Body of pancreas (tissue), 4 donors: ENCODE results near the gene HRK. TPM values are rescaled to one million over a fixed set of nuclear protein-coding genes. Genes with fewer than 3 reads are reported as not detected.

Experiments used
- ATAC-seq: fragments of 150-250 bp; one replicate; pipeline ENCODE4 v1.9.1; 2016
- DNase-seq, 4 donors: peaks; one replicate each; pipeline ENCODE4 v3.0.0-alpha.2; 2019
- H3K27ac ChIP-seq, 4 donors: fragments of 200-600 bp; sonication (generic); 1 replicate in 3 of 4; 2 replicates in 1 of 4; pipeline versions ENCODE4 v1.5.1 to v1.6.1; 2016 to 2019; ENCODE audit warnings: mild to moderate bottlenecking in 1 of 4, mixed read lengths in 1 of 4, moderate library complexity in 1 of 4
- H3K27me3 ChIP-seq, 2 donors: fragments of 200-600 bp; sonication (generic); one replicate each; pipeline ENCODE4 v1.6.0; 2016; ENCODE audit warnings: mild to moderate bottlenecking in 1 of 2
- H3K36me3 ChIP-seq, 2 donors: fragments of 200-600 bp; sonication (generic); replicated peaks in 1 of 2; 2 replicates each; pipeline ENCODE4 v1.5.1; 2016; ENCODE audit warnings: low read depth in 2 of 2; ENCODE audit not compliant: insufficient read depth in 1 of 2
- H3K4me1 ChIP-seq: fragments of 200-600 bp; sonication (generic); one replicate; pipeline ENCODE4 v1.6.0; 2016
- H3K4me3 ChIP-seq, 2 donors: fragments of 200-600 bp; sonication (generic); 1 replicate in 1 of 2; 2 replicates in 1 of 2; pipeline ENCODE4 v1.5.1; 2016 to 2019
- H3K9me3 ChIP-seq, 3 donors: fragments of 200-600 bp; sonication (generic); 1 replicate in 2 of 3; 2 replicates in 1 of 3; pipeline ENCODE4 v1.5.1; 2016
- CTCF ChIP-seq, 7 experiments: fragments of 450-650 bp in 4 of 7; fragments of 200-600 bp in 3 of 7; sonication (generic) in 3 of 7; IDR thresholded peaks; one replicate each; pipeline ENCODE4 v1.5.1; 2016 to 2019; ENCODE audit warnings: antibody characterized with exemption in 7 of 7
- POLR2A ChIP-seq, 3 donors: fragments of 450-650 bp; IDR thresholded peaks; one replicate each; pipeline ENCODE4 v1.6.1; 2016; ENCODE audit warnings: antibody characterized with exemption in 3 of 3, mild to moderate bottlenecking in 2 of 3
- WGBS, 2 donors: methylation state at CpG; one replicate each; pipeline ENCODE4 v1.1.5; 2017; 5-methylcytosine and 5-hydroxymethylcytosine counted together
- intact Hi-C: fragments of 100-400 bp; cut with DNase I; formaldehyde crosslinking; loops from one replicate; pipeline ENCODE4 v1.15.1; 2023
- total RNA-seq, 2 donors: library from RNA; depleted of rRNA; stranded (reverse); fragments of >200 nt; gene quantifications; one replicate each; pipeline ENCODE4 v1.1.0, GENCODE V29; 2016

The HRK gene
- total RNA-seq, 2 donors from 2014 or later = not detected

- ATAC-seq = peak; percentile 86
- intact Hi-C loops = no loop called here
- Histone ChIP-seq H3K9me3 (no peaks in the 10 kb centered on the region), H3K4me1 (peaks cover 20% of the 10 kb centered on the region), H3K36me3 (no peaks in the 10 kb centered on the region), H3K27ac (peak within 1 kb of the TSS; percentile 58 to 86 (median 82)), H3K27me3 (no peaks in the 10 kb centered on the region), H3K4me3 (peak within 1 kb of the TSS; percentile 72 to 96)
- WGBS, 2 donors = 0 to 2% methylated on average over 45 to 63 of the region's 82 CpGs
- no peak for TF ChIP-seq CTCF (IDR thresholded peaks at IDR 0.05)
- peak; percentile 35 to 57 (median 54) for TF ChIP-seq POLR2A (IDR thresholded peaks at IDR 0.05)
- peak; percentile 68 to 76 (median 70) for DNase-seq
Measured at GRCh38 chr12:116910645-116911451, 29.6 kb upstream of the HRK start, which contains the start of gene FBXW8. FBXW8 (plus strand) TSS chr12:116910950; CDS start chr12:116911038, 88 bp downstream.

- no peak for TF ChIP-seq POLR2A (IDR thresholded peaks at IDR 0.05)
- TF ChIP-seq CTCF (IDR thresholded peaks at IDR 0.05) = no peak
- no peaks in the 10 kb centered on the region for H3K36me3 ChIP-seq
- WGBS, 2 donors = 58 to 68% methylated on average over 4 of the region's 4 CpGs
- no peak for ATAC-seq
- H3K4me1 ChIP-seq = peaks cover 18% of the 10 kb centered on the region
- no peak overlapping the region for H3K4me3 ChIP-seq
- intact Hi-C loops = no loop called here
- H3K27ac ChIP-seq = peak overlapping the region in 1 of 4 donors; percentile 85
- no peaks in the 10 kb centered on the region for H3K27me3 ChIP-seq
- DNase-seq = no peak
- H3K9me3 ChIP-seq = no peaks in the 10 kb centered on the region
Measured at GRCh38 chr12:116910280-116910644, 29.0 kb upstream of the HRK start.

GRCh38 chr12:116906285-116906684, 25.0 kb upstream of the HRK start:
- ATAC-seq = no peak
- H3K27ac ChIP-seq = no peak overlapping the region
- no peaks in the 10 kb centered on the region for H3K4me1 ChIP-seq
- H3K4me3 ChIP-seq = no peak overlapping the region
- no peak for TF ChIP-seq POLR2A (IDR thresholded peaks at IDR 0.05)
- no peak for TF ChIP-seq CTCF (IDR thresholded peaks at IDR 0.05)
- DNase-seq = no peak
- no peaks in the 10 kb centered on the region for H3K36me3 ChIP-seq
- WGBS, 2 donors = 79 to 81% methylated on average over 4 of the region's 4 CpGs
- intact Hi-C loops = no loop called here
- no peaks in the 10 kb centered on the region for H3K9me3 ChIP-seq
- no peaks in the 10 kb centered on the region for H3K27me3 ChIP-seq

GRCh38 chr12:116903818-116904217, 22.6 kb upstream of the HRK start:
- Histone ChIP-seq H3K27me3 (no peaks in the 10 kb centered on the region), H3K27ac (no peak overlapping the region), H3K9me3 (no peaks in the 10 kb centered on the region), H3K4me3 (no peak overlapping the region), H3K36me3 (no peaks in the 10 kb centered on the region), H3K4me1 (no peaks in the 10 kb centered on the region)
- 48% methylated on average over 4 of the region's 4 CpGs for WGBS, 2 donors
- no peak for TF ChIP-seq POLR2A (IDR thresholded peaks at IDR 0.05)
- TF ChIP-seq CTCF (IDR thresholded peaks at IDR 0.05) = no peak
- ATAC-seq = no peak
- intact Hi-C loops = no loop called here
- no peak for DNase-seq

- no peak for TF ChIP-seq CTCF (IDR thresholded peaks at IDR 0.05)
- TF ChIP-seq POLR2A (IDR thresholded peaks at IDR 0.05) = no peak
- H3K4me1 ChIP-seq = no peaks in the 10 kb centered on the region
- ATAC-seq = no peak
- H3K4me3 ChIP-seq = no peak overlapping the region
- no peak for DNase-seq
- 57 to 66% methylated on average over 2 of the region's 2 CpGs for WGBS, 2 donors
- no peak overlapping the region for H3K27ac ChIP-seq
- H3K36me3 ChIP-seq = no peaks in the 10 kb centered on the region
- H3K9me3 ChIP-seq = no peaks in the 10 kb centered on the region
- no peaks in the 10 kb centered on the region for H3K27me3 ChIP-seq
- intact Hi-C loops = no loop called here
Measured at GRCh38 chr12:116901612-116902011, 20.4 kb upstream of the HRK start.
